ENCODE data around the gene TP53BP2. TPM values are rescaled to one million over a fixed set of nuclear protein-coding genes. Genes with fewer than 3 reads are reported as not detected.
"Not testable (repeated sequence)": the region's sequence is repeated elsewhere in the genome, so short reads cannot be mapped to it uniquely, and the experiment has no call there.

Gene TP53BP2
- total RNA-seq, 6 experiments from 2014 or later = 13.7 to 46.4 (median 19.0) TPM

- peaks cover 0 to 14% (median 3%) of the 10 kb centered on the region in 4 donors for H3K4me1 ChIP-seq
- H3K27ac ChIP-seq = no peak overlapping the region
- peaks cover 0 to 21% (median 2%) of the 10 kb centered on the region in 4 donors for H3K36me3 ChIP-seq
- H3K4me3 ChIP-seq = no peak overlapping the region
- intact Hi-C loops (cut with DNase I) = no loop called here
- ATAC-seq = no peak
- no peak for DNase-seq
- no peaks in the 10 kb centered on the region for H3K9me3 ChIP-seq
- H3K27me3 ChIP-seq = no peaks in the 10 kb centered on the region
- TF ChIP-seq POLR2A (IDR thresholded peaks at IDR 0.05) (no peak), CTCF (IDR thresholded peaks at IDR 0.05) (no peak)
- 79% methylated on average over 2 of the region's 2 CpGs for WGBS (ENCODE audit: insufficient coverage, low coverage, low lambda C conversion rate, missing lambda C conversion rate)
Measured at GRCh38 chr1:223810586-223810985, 35.2 kb downstream of the TP53BP2 start.

GRCh38 chr1:223809905-223810304 is 35.8 kb downstream of the TP53BP2 start:
- H3K36me3 ChIP-seq = peaks cover 0 to 21% (median 2%) of the 10 kb centered on the region in 4 donors
- 68% methylated on average over 4 of the region's 4 CpGs for WGBS (ENCODE audit: insufficient coverage, low coverage, low lambda C conversion rate, missing lambda C conversion rate)
- intact Hi-C loops (cut with DNase I) = not testable (repeated sequence)

GRCh38 chr1:223803211-223803610 is 42.5 kb downstream of the TP53BP2 start:
- intact Hi-C loops (cut with DNase I) = no loop called here
- ATAC-seq (no peak), DNase-seq (no peak)
- Histone ChIP-seq H3K4me1 (peaks cover 0 to 10% (median 0%) of the 10 kb centered on the region in 4 donors), H3K9me3 (no peaks in the 10 kb centered on the region), H3K36me3 (peaks cover 5 to 66% (median 17%) of the 10 kb centered on the region in 4 donors), H3K4me3 (no peak overlapping the region), H3K27ac (no peak overlapping the region), H3K27me3 (no peaks in the 10 kb centered on the region)
- TF ChIP-seq POLR2A (IDR thresholded peaks at IDR 0.05) = no peak
- WGBS (ENCODE audit: insufficient coverage, low coverage, low lambda C conversion rate, missing lambda C conversion rate) = 93% methylated on average over 7 of the region's 7 CpGs

More at GRCh38 chr1:223809905-223810304, 35.8 kb downstream of the TP53BP2 start:
- H3K9me3 ChIP-seq, H3K4me1 ChIP-seq, DNase-seq, ATAC-seq, H3K27ac ChIP-seq, H3K4me3 ChIP-seq, H3K27me3 ChIP-seq: not testable (repeated sequence)

GRCh38 chr1:223802602-223803001 is 43.1 kb downstream of the TP53BP2 start:
- DNase-seq (no peak), ATAC-seq (no peak)
- no peaks in the 10 kb centered on the region for H3K27me3 ChIP-seq
- peaks cover 5 to 72% (median 22%) of the 10 kb centered on the region in 4 donors for H3K36me3 ChIP-seq
- H3K27ac ChIP-seq = no peak overlapping the region
- TF ChIP-seq POLR2A (IDR thresholded peaks at IDR 0.05) (no peak), CTCF (IDR thresholded peaks at IDR 0.05) (no peak)
- H3K4me1 ChIP-seq = peaks cover 0 to 10% (median 0%) of the 10 kb centered on the region in 4 donors
- 80% methylated on average over 4 of the region's 4 CpGs for WGBS (ENCODE audit: insufficient coverage, low coverage, low lambda C conversion rate, missing lambda C conversion rate)
- no peaks in the 10 kb centered on the region for H3K9me3 ChIP-seq
- intact Hi-C loops (cut with DNase I) = no loop called here
- H3K4me3 ChIP-seq = no peak overlapping the region

- Histone ChIP-seq H3K27me3 (no peaks in the 10 kb centered on the region), H3K4me3 (no peak overlapping the region), H3K9me3 (no peaks in the 10 kb centered on the region), H3K27ac (no peak overlapping the region), H3K36me3 (peaks cover 5 to 73% (median 22%) of the 10 kb centered on the region in 4 donors), H3K4me1 (peaks cover 0 to 10% (median 0%) of the 10 kb centered on the region in 4 donors)
- 80% methylated on average over 7 of the region's 7 CpGs for WGBS (ENCODE audit: insufficient coverage, low coverage, low lambda C conversion rate, missing lambda C conversion rate)
- ATAC-seq (no peak), DNase-seq (no peak)
- no peak for TF ChIP-seq CTCF (IDR thresholded peaks at IDR 0.05)
- intact Hi-C loops (cut with DNase I) = no loop called here
Measured at GRCh38 chr1:223802032-223802431, 43.7 kb downstream of the TP53BP2 start.

- no peaks in the 10 kb centered on the region for H3K27me3 ChIP-seq
- no peaks in the 10 kb centered on the region for H3K9me3 ChIP-seq
- DNase-seq (no peak), ATAC-seq (no peak)
- no peak overlapping the region for H3K4me3 ChIP-seq
- H3K36me3 ChIP-seq = peaks cover 0 to 72% (median 21%) of the 10 kb centered on the region in 4 donors
- WGBS (ENCODE audit: insufficient coverage, low coverage, low lambda C conversion rate, missing lambda C conversion rate) = 98% methylated on average over 6 of the region's 7 CpGs
- intact Hi-C loops (cut with DNase I) = no loop called here
- TF ChIP-seq CTCF (IDR thresholded peaks at IDR 0.05) (no peak), POLR2A (IDR thresholded peaks at IDR 0.05) (no peak)
- no peaks in the 10 kb centered on the region for H3K4me1 ChIP-seq
- H3K27ac ChIP-seq = no peak overlapping the region
Measured at GRCh38 chr1:223796210-223796609, 49.5 kb downstream of the TP53BP2 start.
